HepG2 (cell line): Measurements from ENCODE around the gene C16orf86. TPM values are rescaled to one million over a fixed set of nuclear protein-coding genes. Genes with fewer than 3 reads are reported as not detected.
A peak's percentile ranks its signal among the peaks of the same experiment; 100 is the strongest.

Experiments
- CEBPB ChIP-seq: IDR thresholded peaks from 2 replicates; pipeline ENCODE4 v1.6.1; 2011; ENCODE audit warnings: low read depth, low read length, improper control_type of control experiment, borderline replicate concordance
- ETV6 ChIP-seq: sonication (generic); formaldehyde crosslinking; conservative IDR thresholded peaks from 2 replicates; pipeline ENCODE4 v1.4.0; 2020; ENCODE audit warnings: missing genetic modification reagents
- HES4 ChIP-seq: sonication (generic); formaldehyde crosslinking; IDR thresholded peaks from 2 replicates; pipeline ENCODE4 v1.9.0; 2021; ENCODE audit warnings: mild to moderate bottlenecking, missing genetic modification reagents, borderline replicate concordance
- KAT7 ChIP-seq: IDR thresholded peaks from 2 replicates; pipeline ENCODE4 v1.6.1; 2018; ENCODE audit warnings: borderline replicate concordance, missing compliant biosample characterization
- NCOA5 ChIP-seq: sonication (generic); formaldehyde crosslinking; IDR thresholded peaks from 2 replicates; pipeline ENCODE4 v1.4.0; 2020; ENCODE audit warnings: missing genetic modification reagents
- YEATS4 ChIP-seq: sonication (generic); formaldehyde crosslinking; IDR thresholded peaks from 2 replicates; pipeline ENCODE4 v1.4.0; 2020; ENCODE audit warnings: missing genetic modification reagents, borderline replicate concordance
- ZFP62 ChIP-seq: sonication (generic); formaldehyde crosslinking; IDR thresholded peaks from 2 replicates; pipeline ENCODE4 v1.4.0; 2020; ENCODE audit warnings: missing genetic modification reagents
- ZNF337 ChIP-seq: sonication (generic); formaldehyde crosslinking; IDR thresholded peaks from 2 replicates; pipeline ENCODE4 v1.5.1; 2020; ENCODE audit warnings: missing genetic modification reagents, low read depth, mild to moderate bottlenecking, borderline replicate concordance
- ZNF432 ChIP-seq: sonication (generic); formaldehyde crosslinking; IDR thresholded peaks from 2 replicates; pipeline ENCODE4 v1.5.0; 2020; ENCODE audit warnings: missing genetic modification reagents, mild to moderate bottlenecking, borderline replicate concordance
- ZNF644 ChIP-seq: IDR thresholded peaks from 2 replicates; pipeline ENCODE4 v1.6.1; 2016; ENCODE audit warnings: low read depth
- ZNF724P ChIP-seq: sonication (generic); formaldehyde crosslinking; IDR thresholded peaks from 2 replicates; pipeline ENCODE4 v1.8.0; 2022; ENCODE audit warnings: missing genetic modification reagents, borderline replicate concordance
- ZNF761 ChIP-seq: sonication (generic); formaldehyde crosslinking; conservative IDR thresholded peaks from 2 replicates; pipeline ENCODE4 v1.4.0; 2020; ENCODE audit warnings: mild to moderate bottlenecking, missing genetic modification reagents
- ZSCAN31 ChIP-seq: sonication (generic); formaldehyde crosslinking; IDR thresholded peaks from 2 replicates; pipeline ENCODE4 v1.5.0; 2020; ENCODE audit warnings: low read depth, mild to moderate bottlenecking, missing genetic modification reagents
- ZSCAN9 ChIP-seq: IDR thresholded peaks from 2 replicates; pipeline ENCODE4 v1.6.1; 2016; ENCODE audit warnings: borderline replicate concordance
- polyA plus RNA-seq, 8 experiments: library from polyadenylated mRNA; depleted of rRNA in 3 of 8; stranded (reverse) in 7 of 8; unstranded in 1 of 8; fragments of >200 nt; fragmentation: Illumina TruSeq in 4 of 8; extraction: Trizol in 4 of 8; gene quantifications; 2 replicates each; pipeline versions ENCODE4 v1.2.1 to v1.2.3, GENCODE V29; 2011 to 2016; ENCODE audit warnings: low read depth in 4 of 8, missing spikeins in 1 of 8, mixed read lengths in 1 of 8; ENCODE audit not compliant: insufficient read depth in 1 of 8
- total RNA-seq, 5 experiments: library from RNA; depleted of rRNA; stranded (reverse); fragments of >200 nt; fragmentation: Illumina TruSeq; extraction: Trizol; gene quantifications; 2 replicates each; pipeline ENCODE4 v1.2.3, GENCODE V29; 2016; ENCODE audit warnings: low read depth in 1 of 5
- TF ChIP-seq, protein P1 (sequence below): sonication (generic); formaldehyde crosslinking; IDR thresholded peaks from 2 replicates; pipeline ENCODE4 v1.5.1; 2020; ENCODE audit warnings: mild to moderate bottlenecking, missing genetic modification reagents
- TF ChIP-seq, protein P2 (sequence below): sonication (generic); formaldehyde crosslinking; IDR thresholded peaks from 2 replicates; pipeline ENCODE4 v1.8.1; 2023; ENCODE audit warnings: mild to moderate bottlenecking, missing genetic modification reagents
- TF ChIP-seq, protein P3 (sequence below): sonication (generic); formaldehyde crosslinking; IDR thresholded peaks from 2 replicates; pipeline ENCODE4 v1.5.0; 2020; ENCODE audit warnings: mild to moderate bottlenecking, missing genetic modification reagents
- TF ChIP-seq, protein P4 (sequence below): IDR thresholded peaks from 2 replicates; pipeline ENCODE4 v1.6.1; 2012; ENCODE audit warnings: inconsistent platforms
- TF ChIP-seq, protein P5 (sequence below): sonication (generic); formaldehyde crosslinking; IDR thresholded peaks from 2 replicates; pipeline ENCODE4 v1.4.0; 2020; ENCODE audit warnings: missing genetic modification reagents
- TF ChIP-seq, protein P6 (sequence below): sonication (generic); formaldehyde crosslinking; IDR thresholded peaks from 2 replicates; pipeline ENCODE4 v1.4.0; 2020; ENCODE audit warnings: low read depth, mild to moderate bottlenecking, missing genetic modification reagents

C16orf86 gene
- total and polyA plus RNA-seq, 2 of the 13 experiments (the other 11 are each of a cell fraction or from before 2014, with no cell fraction given), result 1.5 to 3.1 TPM

DNA sequence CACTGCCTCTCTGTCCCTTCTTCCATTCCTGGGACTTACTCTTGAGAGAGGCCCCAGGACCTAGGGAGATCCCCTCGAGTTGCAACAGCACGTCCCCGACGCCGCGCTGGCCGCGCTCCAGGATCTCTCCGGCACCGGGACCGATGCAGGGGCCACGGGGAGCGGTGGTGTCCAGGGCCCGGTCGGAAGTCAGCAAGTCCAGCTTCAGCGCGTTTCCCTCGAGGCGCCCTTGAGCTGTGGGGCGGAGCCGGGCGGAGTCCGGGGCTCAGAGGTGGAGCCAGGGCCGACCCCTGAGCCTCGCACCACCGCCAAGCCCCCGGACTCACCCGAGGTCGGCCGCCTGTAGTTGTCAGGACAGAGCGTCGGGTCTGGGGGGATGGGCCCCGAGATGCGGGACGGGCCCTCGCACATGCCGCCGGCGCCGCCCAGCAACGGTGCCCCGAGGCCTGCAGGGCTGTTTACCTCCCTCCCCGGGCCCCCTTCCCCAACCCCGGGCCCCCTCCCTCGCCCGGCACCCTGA, 522 bp upstream of the C16orf86 start (continued):
- TF ChIP-seq, protein P1, sequence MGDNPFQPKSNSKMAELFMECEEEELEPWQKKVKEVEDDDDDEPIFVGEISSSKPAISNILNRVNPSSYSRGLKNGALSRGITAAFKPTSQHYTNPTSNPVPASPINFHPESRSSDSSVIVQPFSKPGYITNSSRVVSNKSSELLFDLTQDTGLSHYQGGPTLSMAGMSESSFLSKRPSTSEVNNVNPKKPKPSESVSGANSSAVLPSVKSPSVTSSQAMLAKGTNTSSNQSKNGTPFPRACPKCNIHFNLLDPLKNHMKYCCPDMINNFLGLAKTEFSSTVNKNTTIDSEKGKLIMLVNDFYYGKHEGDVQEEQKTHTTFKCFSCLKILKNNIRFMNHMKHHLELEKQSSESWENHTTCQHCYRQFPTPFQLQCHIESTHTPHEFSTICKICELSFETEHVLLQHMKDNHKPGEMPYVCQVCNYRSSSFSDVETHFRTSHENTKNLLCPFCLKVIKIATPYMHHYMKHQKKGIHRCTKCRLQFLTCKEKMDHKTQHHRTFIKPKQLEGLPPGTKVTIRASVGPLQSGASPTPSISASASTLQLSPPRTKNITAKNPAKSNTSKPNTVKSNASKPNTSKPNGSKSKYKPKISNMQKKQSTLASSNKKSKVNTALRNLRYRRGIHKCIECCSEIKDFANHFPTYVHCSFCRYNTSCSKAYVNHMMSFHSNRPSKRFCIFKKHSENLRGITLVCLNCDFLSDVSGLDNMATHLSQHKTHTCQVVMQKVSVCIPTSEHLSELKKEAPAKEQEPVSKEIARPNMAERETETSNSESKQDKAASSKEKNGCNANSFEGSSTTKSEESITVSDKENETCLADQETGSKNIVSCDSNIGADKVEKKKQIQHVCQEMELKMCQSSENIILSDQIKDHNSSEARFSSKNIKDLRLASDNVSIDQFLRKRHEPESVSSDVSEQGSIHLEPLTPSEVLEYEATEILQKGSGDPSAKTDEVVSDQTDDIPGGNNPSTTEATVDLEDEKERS, result peak; percentile 60; the same call in 1 of the 2 replicates
- TF ChIP-seq ZNF761 (CRISPR knock-in tag) (peak; percentile 94), ZNF432 (CRISPR knock-in tag) (no peak), ZNF337 (no peak), ZSCAN9 (CRISPR knock-in tag) (0 out of 2 replicates have a peak, but pooled peaks have one; percentile 9), KAT7 (CRISPR knock-in tag) (peak; percentile 30; the same call in 1 of the 2 replicates), NCOA5 (CRISPR knock-in tag) (no peak), ZNF724P (CRISPR knock-in tag) (peak; percentile 58; the same call in 1 of the 2 replicates), ZSCAN31 (CRISPR knock-in tag) (no peak; the same call in 1 of the 2 replicates), CEBPB (peak; percentile 28; the same call in 1 of the 2 replicates), ETV6 (CRISPR knock-in tag) (no peak; the same call in 1 of the 2 replicates), ZFP62 (no peak), HES4 (CRISPR knock-in tag) (peak; percentile 50; the same call in 1 of the 2 replicates), YEATS4 (CRISPR knock-in tag) (no peak; the same call in 1 of the 2 replicates), ZNF644 (CRISPR knock-in tag) (no peak)
- TF ChIP-seq, protein P2, sequence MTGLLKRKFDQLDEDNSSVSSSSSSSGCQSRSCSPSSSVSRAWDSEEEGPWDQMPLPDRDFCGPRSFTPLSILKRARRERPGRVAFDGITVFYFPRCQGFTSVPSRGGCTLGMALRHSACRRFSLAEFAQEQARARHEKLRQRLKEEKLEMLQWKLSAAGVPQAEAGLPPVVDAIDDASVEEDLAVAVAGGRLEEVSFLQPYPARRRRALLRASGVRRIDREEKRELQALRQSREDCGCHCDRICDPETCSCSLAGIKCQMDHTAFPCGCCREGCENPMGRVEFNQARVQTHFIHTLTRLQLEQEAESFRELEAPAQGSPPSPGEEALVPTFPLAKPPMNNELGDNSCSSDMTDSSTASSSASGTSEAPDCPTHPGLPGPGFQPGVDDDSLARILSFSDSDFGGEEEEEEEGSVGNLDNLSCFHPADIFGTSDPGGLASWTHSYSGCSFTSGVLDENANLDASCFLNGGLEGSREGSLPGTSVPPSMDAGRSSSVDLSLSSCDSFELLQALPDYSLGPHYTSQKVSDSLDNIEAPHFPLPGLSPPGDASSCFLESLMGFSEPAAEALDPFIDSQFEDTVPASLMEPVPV (CRISPR knock-in tag), result peak; percentile 89; the same call in 1 of the 2 replicates
- TF ChIP-seq, protein P3, sequence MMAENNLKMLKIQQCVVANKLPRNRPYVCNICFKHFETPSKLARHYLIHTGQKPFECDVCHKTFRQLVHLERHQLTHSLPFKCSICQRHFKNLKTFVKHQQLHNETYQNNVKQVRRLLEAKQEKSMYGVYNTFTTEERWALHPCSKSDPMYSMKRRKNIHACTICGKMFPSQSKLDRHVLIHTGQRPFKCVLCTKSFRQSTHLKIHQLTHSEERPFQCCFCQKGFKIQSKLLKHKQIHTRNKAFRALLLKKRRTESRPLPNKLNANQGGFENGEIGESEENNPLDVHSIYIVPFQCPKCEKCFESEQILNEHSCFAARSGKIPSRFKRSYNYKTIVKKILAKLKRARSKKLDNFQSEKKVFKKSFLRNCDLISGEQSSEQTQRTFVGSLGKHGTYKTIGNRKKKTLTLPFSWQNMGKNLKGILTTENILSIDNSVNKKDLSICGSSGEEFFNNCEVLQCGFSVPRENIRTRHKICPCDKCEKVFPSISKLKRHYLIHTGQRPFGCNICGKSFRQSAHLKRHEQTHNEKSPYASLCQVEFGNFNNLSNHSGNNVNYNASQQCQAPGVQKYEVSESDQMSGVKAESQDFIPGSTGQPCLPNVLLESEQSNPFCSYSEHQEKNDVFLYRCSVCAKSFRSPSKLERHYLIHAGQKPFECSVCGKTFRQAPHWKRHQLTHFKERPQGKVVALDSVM (CRISPR knock-in tag), result no peak
- TF ChIP-seq, protein P4, sequence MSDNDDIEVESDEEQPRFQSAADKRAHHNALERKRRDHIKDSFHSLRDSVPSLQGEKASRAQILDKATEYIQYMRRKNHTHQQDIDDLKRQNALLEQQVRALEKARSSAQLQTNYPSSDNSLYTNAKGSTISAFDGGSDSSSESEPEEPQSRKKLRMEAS, result peak; percentile 80; the same call in 1 of the 2 replicates
- TF ChIP-seq, protein P5, sequence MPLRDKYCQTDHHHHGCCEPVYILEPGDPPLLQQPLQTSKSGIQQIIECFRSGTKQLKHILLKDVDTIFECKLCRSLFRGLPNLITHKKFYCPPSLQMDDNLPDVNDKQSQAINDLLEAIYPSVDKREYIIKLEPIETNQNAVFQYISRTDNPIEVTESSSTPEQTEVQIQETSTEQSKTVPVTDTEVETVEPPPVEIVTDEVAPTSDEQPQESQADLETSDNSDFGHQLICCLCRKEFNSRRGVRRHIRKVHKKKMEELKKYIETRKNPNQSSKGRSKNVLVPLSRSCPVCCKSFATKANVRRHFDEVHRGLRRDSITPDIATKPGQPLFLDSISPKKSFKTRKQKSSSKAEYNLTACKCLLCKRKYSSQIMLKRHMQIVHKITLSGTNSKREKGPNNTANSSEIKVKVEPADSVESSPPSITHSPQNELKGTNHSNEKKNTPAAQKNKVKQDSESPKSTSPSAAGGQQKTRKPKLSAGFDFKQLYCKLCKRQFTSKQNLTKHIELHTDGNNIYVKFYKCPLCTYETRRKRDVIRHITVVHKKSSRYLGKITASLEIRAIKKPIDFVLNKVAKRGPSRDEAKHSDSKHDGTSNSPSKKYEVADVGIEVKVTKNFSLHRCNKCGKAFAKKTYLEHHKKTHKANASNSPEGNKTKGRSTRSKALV, result no peak
- TF ChIP-seq, protein P6, sequence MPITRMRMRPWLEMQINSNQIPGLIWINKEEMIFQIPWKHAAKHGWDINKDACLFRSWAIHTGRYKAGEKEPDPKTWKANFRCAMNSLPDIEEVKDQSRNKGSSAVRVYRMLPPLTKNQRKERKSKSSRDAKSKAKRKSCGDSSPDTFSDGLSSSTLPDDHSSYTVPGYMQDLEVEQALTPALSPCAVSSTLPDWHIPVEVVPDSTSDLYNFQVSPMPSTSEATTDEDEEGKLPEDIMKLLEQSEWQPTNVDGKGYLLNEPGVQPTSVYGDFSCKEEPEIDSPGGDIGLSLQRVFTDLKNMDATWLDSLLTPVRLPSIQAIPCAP (CRISPR knock-in tag), result no peak
